ENCODE data around the gene SH3RF1.

Gene SH3RF1

GRCh38 chr4:169079942-169080827 is 190.6 kb downstream of the SH3RF1 start:
- in situ Hi-C loops (cut with MboI; ENCODE audit: low sequenced_read_pairs) = no loop called here

- in situ Hi-C loops (cut with MboI; ENCODE audit: low sequenced_read_pairs) = no loop called here
These were observed 196.6 kb downstream of the SH3RF1 start for GRCh38 chr4:169074117-169074516.

- in situ Hi-C loops (cut with MboI; ENCODE audit: low sequenced_read_pairs) = no loop called here
These were observed 199.0 kb downstream of the SH3RF1 start for GRCh38 chr4:169071747-169072146.

- in situ Hi-C loops (cut with MboI; ENCODE audit: low sequenced_read_pairs) = no loop called here
These were observed 199.9 kb downstream of the SH3RF1 start for GRCh38 chr4:169070895-169071218.

GRCh38 chr4:169070071-169070894 is 200.5 kb downstream of the SH3RF1 start:
- in situ Hi-C loops (cut with MboI; ENCODE audit: low sequenced_read_pairs) = no loop called here

- in situ Hi-C loops (cut with MboI; ENCODE audit: low sequenced_read_pairs) = no loop called here
These were observed 202.3 kb downstream of the SH3RF1 start for GRCh38 chr4:169068423-169068822.

- in situ Hi-C loops (cut with MboI; ENCODE audit: low sequenced_read_pairs) = no loop called here
These were observed 203.8 kb downstream of the SH3RF1 start for GRCh38 chr4:169066934-169067333.

- in situ Hi-C loops (cut with MboI; ENCODE audit: low sequenced_read_pairs) = no loop called here
These were observed 206.5 kb downstream of the SH3RF1 start for GRCh38 chr4:169064296-169064695.

- in situ Hi-C loops (cut with MboI; ENCODE audit: low sequenced_read_pairs) = no loop called here
These were observed 207.3 kb downstream of the SH3RF1 start for GRCh38 chr4:169063441-169063840.

- in situ Hi-C loops (cut with MboI; ENCODE audit: low sequenced_read_pairs) = no loop called here
These were observed 207.9 kb downstream of the SH3RF1 start for GRCh38 chr4:169062897-169063244.

- in situ Hi-C loops (cut with MboI; ENCODE audit: low sequenced_read_pairs) = no loop called here
These were observed 209.4 kb downstream of the SH3RF1 start for GRCh38 chr4:169061386-169061785.

GRCh38 chr4:169060391-169061091 is 210.2 kb downstream of the SH3RF1 start:
- in situ Hi-C loops (cut with MboI; ENCODE audit: low sequenced_read_pairs) = no loop called here

- in situ Hi-C loops (cut with MboI; ENCODE audit: low sequenced_read_pairs) = no loop called here
These were observed 211.2 kb downstream of the SH3RF1 start for GRCh38 chr4:169059306-169060211.

- in situ Hi-C loops (cut with MboI; ENCODE audit: low sequenced_read_pairs) = no loop called here
These were observed 212.4 kb downstream of the SH3RF1 start for GRCh38 chr4:169058312-169058711.

GRCh38 chr4:169054879-169055278 is 215.9 kb downstream of the SH3RF1 start:
- in situ Hi-C loops (cut with MboI; ENCODE audit: low sequenced_read_pairs) = no loop called here

- in situ Hi-C loops (cut with MboI; ENCODE audit: low sequenced_read_pairs) = no loop called here
These were observed 218.2 kb downstream of the SH3RF1 start for GRCh38 chr4:169052594-169052945.

- in situ Hi-C loops (cut with MboI; ENCODE audit: low sequenced_read_pairs) = no loop called here
These were observed 218.8 kb downstream of the SH3RF1 start for GRCh38 chr4:169051761-169052593.

- in situ Hi-C loops (cut with MboI; ENCODE audit: low sequenced_read_pairs) = no loop called here
These were observed 219.6 kb downstream of the SH3RF1 start for GRCh38 chr4:169050881-169051760.

- in situ Hi-C loops (cut with MboI; ENCODE audit: low sequenced_read_pairs) = no loop called here
These were observed 220.5 kb downstream of the SH3RF1 start for GRCh38 chr4:169050284-169050683.

Measured in HL-60/S4 treated with retinoic acid at 250 ng/mL for 4 days and 3 days (cell line).